Natural killer cell (primary cell): ENCODE measurements around the gene ADGRL1. TPM values are rescaled to one million over a fixed set of nuclear protein-coding genes. Genes with fewer than 3 reads are reported as not detected.

ENCODE experiments used
- total RNA-seq, 4 donors: library from RNA; stranded (reverse); fragments of 120-200 nt in 1 of 4; gene quantifications; one replicate each; pipeline versions ENCODE4 v1.2.3 to v1.2.4, GENCODE V29; 2013 to 2022

The ADGRL1 gene
- total RNA-seq, 3 donors from 2014 or later (not counting 1 experiment from before 2014, with no cell fraction given) = 47.3 to 54.3 (median 52.7) TPM

Other genes with a start within 250 kb of the ADGRL1 start
- 10 to 100 TPM; 26.0 to 31.8 (median 30.5) TPM for gene RFX1, start 199.8 kb downstream of the ADGRL1 start, total RNA-seq
- not detected for gene RLN3, start 178.0 kb downstream of the ADGRL1 start, total RNA-seq
- 10 to 100 TPM; 38.4 to 61.1 (median 58.0) TPM for gene IL27RA, start 174.4 kb downstream of the ADGRL1 start, total RNA-seq
- gene PALM3, start 144.1 kb downstream of the ADGRL1 start, total RNA-seq = not detected
- gene MISP3, start 133.4 kb downstream of the ADGRL1 start, total RNA-seq = 1 to 10 TPM; 2.4 to 4.1 (median 2.4) TPM
- gene C19orf67, start 120.4 kb downstream of the ADGRL1 start, total RNA-seq = under 1 TPM in 2 of 3 donors, not detected in 1; 0.35 to 0.53 TPM
- 10 to 100 TPM; 30.8 to 33.0 (median 30.9) TPM for gene SAMD1, start 115.4 kb downstream of the ADGRL1 start, total RNA-seq
- 10 to 100 TPM; 68.6 to 71.8 (median 69.3) TPM for gene PRKACA, start 88.4 kb downstream of the ADGRL1 start, total RNA-seq
- 1 to 10 TPM; 4.5 to 5.5 (median 4.8) TPM for gene ASF1B, start 69.6 kb downstream of the ADGRL1 start, total RNA-seq
- gene ADGRE5, start 175.3 kb upstream of the ADGRL1 start, total RNA-seq = 1,000 to 10,000 TPM; 1,036 to 1,703 (median 1,382) TPM
- 100 to 1,000 TPM; 397 to 569 (median 557) TPM for gene DDX39A, start 213.2 kb upstream of the ADGRL1 start, total RNA-seq
- 100 to 1,000 TPM; 323 to 351 (median 350) TPM for gene PKN1, start 227.1 kb upstream of the ADGRL1 start, total RNA-seq